ENCODE measurements around the gene PRICKLE2.

Gene PRICKLE2

DNA sequence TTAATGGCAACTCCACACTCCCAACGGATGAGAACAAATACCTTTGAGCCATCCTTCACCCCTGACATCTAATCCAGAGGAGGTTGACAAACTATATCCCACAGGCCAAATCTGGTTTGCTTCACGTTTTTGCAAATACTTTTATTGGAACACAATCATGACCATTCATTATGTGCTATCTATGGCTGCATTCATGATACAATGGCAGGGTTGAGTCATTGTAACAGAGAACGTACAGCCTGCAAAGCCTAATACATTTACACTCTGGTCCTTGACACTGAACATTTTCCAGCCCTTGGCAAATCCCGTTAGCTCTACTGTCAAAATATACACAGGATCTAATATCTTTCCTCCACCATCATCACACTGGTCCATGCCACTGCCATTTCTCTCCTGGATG is 7.6 kb upstream of the PRICKLE2 start:
- TF ChIP-seq POLR2AphosphoS5 (IDR thresholded peaks at IDR 0.05; ENCODE audit: low read depth, low read length) (no peak), TAF1 (IDR thresholded peaks at IDR 0.05; ENCODE audit: borderline replicate concordance, insufficient read depth, low read length) (no peak), SIN3A (IDR thresholded peaks at IDR 0.05; ENCODE audit: borderline replicate concordance, insufficient read depth, low read length) (no peak), FOXP2 (optimal IDR thresholded peaks at IDR 0.05; ENCODE audit: borderline replicate concordance, extremely low read depth, extremely low read length, insufficient read depth) (no peak)
- TF ChIP-seq, protein P1, sequence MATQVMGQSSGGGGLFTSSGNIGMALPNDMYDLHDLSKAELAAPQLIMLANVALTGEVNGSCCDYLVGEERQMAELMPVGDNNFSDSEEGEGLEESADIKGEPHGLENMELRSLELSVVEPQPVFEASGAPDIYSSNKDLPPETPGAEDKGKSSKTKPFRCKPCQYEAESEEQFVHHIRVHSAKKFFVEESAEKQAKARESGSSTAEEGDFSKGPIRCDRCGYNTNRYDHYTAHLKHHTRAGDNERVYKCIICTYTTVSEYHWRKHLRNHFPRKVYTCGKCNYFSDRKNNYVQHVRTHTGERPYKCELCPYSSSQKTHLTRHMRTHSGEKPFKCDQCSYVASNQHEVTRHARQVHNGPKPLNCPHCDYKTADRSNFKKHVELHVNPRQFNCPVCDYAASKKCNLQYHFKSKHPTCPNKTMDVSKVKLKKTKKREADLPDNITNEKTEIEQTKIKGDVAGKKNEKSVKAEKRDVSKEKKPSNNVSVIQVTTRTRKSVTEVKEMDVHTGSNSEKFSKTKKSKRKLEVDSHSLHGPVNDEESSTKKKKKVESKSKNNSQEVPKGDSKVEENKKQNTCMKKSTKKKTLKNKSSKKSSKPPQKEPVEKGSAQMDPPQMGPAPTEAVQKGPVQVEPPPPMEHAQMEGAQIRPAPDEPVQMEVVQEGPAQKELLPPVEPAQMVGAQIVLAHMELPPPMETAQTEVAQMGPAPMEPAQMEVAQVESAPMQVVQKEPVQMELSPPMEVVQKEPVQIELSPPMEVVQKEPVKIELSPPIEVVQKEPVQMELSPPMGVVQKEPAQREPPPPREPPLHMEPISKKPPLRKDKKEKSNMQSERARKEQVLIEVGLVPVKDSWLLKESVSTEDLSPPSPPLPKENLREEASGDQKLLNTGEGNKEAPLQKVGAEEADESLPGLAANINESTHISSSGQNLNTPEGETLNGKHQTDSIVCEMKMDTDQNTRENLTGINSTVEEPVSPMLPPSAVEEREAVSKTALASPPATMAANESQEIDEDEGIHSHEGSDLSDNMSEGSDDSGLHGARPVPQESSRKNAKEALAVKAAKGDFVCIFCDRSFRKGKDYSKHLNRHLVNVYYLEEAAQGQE (IDR thresholded peaks at IDR 0.05; ENCODE audit: insufficient read depth in 1 of 2, low read depth in 2 of 2, low read length in 2 of 2): no peak

DNA sequence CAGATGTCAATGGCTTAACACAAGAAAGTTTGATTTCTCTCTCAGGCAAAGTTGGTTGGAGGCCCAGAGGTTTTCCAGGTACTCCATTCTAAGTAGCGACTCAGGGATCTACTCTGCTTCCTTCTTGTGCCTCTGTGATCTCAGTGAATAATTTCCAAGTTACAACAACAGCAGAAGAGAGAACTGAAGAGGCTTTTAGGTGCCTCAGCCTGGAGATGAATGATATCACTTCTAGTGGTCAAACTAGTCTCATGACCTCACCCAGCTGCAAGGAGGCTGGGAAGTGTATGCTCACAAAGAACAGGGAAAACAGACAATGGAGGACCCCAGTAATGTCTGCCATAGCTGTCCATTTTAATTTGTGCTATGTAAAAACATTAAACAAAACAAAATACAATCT is 4.6 kb upstream of the PRICKLE2 start:
- no peak for TF ChIP-seq POLR2AphosphoS5 (IDR thresholded peaks at IDR 0.05; ENCODE audit: low read depth, low read length)
- TF ChIP-seq, protein P1 (IDR thresholded peaks at IDR 0.05; ENCODE audit: insufficient read depth in 1 of 2, low read depth in 2 of 2, low read length in 2 of 2): no peak
- TF ChIP-seq SIN3A (IDR thresholded peaks at IDR 0.05; ENCODE audit: borderline replicate concordance, insufficient read depth, low read length): no peak
- no peak for TF ChIP-seq FOXP2 (optimal IDR thresholded peaks at IDR 0.05; ENCODE audit: borderline replicate concordance, extremely low read depth, extremely low read length, insufficient read depth)
- TF ChIP-seq TAF1 (IDR thresholded peaks at IDR 0.05; ENCODE audit: borderline replicate concordance, insufficient read depth, low read length): no peak

DNA sequence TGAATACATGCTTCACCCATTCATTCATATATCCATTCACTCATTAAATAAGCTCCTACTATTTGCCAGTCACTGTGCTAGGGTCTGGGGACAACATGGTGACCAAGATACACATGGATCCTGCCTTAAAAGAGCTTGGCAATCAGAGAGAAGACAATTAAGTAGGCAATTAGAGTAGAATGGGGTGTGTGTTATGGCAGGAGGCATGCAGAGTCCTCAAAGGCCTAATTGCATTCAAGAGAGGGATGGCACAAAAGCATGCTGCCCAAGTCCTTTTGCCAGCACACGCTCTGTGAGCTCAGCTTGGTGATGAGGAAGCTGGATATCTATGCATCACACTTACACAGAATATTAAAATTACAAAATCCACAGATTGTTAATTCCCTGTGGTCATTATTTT is 2.8 kb upstream of the PRICKLE2 start:
- TF ChIP-seq POLR2AphosphoS5 (IDR thresholded peaks at IDR 0.05; ENCODE audit: low read depth, low read length) (no peak), FOXP2 (optimal IDR thresholded peaks at IDR 0.05; ENCODE audit: borderline replicate concordance, extremely low read depth, extremely low read length, insufficient read depth) (no peak), TAF1 (IDR thresholded peaks at IDR 0.05; ENCODE audit: borderline replicate concordance, insufficient read depth, low read length) (no peak), SIN3A (IDR thresholded peaks at IDR 0.05; ENCODE audit: borderline replicate concordance, insufficient read depth, low read length) (no peak)
- TF ChIP-seq, protein P1 (IDR thresholded peaks at IDR 0.05; ENCODE audit: insufficient read depth in 1 of 2, low read depth in 2 of 2, low read length in 2 of 2): no peak

DNA sequence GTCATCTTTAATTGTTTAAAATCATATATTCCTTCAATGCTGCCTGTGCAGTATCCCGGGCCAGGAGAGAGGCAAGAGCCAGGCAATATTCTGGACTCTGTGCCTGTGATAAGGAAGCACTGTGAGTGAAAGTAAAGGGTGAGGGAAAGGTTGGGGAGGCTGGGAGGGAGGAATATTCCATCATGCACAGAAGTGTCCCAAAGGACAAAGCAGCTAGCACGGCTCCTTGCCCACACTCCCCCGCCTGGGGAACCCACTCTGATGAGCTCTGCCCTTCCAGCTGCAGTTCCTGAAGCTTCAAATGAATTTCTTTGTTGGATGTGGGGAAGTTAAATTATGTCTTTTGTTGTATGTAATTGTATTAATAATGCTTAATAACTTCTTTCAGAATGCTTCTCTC is 1.5 kb upstream of the PRICKLE2 start:
- TF ChIP-seq POLR2AphosphoS5 (IDR thresholded peaks at IDR 0.05; ENCODE audit: low read depth, low read length) (no peak), FOXP2 (optimal IDR thresholded peaks at IDR 0.05; ENCODE audit: borderline replicate concordance, extremely low read depth, extremely low read length, insufficient read depth) (no peak), TAF1 (IDR thresholded peaks at IDR 0.05; ENCODE audit: borderline replicate concordance, insufficient read depth, low read length) (no peak), SIN3A (IDR thresholded peaks at IDR 0.05; ENCODE audit: borderline replicate concordance, insufficient read depth, low read length) (no peak)
- TF ChIP-seq, protein P1 (IDR thresholded peaks at IDR 0.05; ENCODE audit: insufficient read depth in 1 of 2, low read depth in 2 of 2, low read length in 2 of 2): no peak

Data from PFSK-1 (cell line).